NCI-H345 treated with DMSO at 0.1 percent for 48 hours (cell line): ENCODE data around the gene PDRG1.
"Not testable (repeated sequence)": the region's sequence is repeated elsewhere in the genome, so short reads cannot be mapped to it uniquely, and the experiment has no call there.

ENCODE experiments used
- DNase-seq: peaks from one replicate; lab custom pipeline; 2025; ENCODE audit not compliant: unreplicated experiment; lab: John Stamatoyannopoulos, UW

PDRG1 gene

GRCh38 chr20:31929631-31930030 is 22.2 kb downstream of the PDRG1 start:
- not testable (repeated sequence) for DNase-seq

DNA sequence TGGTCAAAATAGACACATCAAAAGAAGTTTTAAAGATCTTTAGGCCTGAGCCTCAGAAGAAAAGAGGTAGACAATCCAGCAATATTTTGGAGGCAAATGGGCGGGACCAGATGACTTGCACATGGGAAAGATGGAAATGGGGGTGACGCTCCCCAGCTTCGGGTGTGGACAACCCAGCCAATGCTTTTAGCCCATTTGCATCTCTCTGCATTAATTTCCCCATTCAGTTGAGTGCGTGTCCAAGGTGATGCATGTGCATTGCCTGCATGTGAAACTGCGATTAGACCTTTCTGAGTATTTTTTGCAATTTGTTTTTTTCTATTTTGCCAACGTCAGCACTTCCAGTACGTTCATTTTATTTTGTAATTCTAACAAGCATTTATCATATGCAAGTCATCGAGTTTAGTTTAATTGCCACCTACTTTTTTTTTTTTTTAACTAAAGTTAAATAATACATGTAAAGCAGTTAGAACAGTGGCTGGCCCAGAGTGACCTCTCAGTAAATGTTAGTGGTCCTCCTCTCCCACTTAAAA is 24.2 kb downstream of the PDRG1 start:
- DNase-seq = no peak

GRCh38 chr20:31926493-31926892 is 25.4 kb downstream of the PDRG1 start:
- DNase-seq = no peak

GRCh38 chr20:31925631-31926030 is 26.2 kb downstream of the PDRG1 start:
- DNase-seq = no peak

GRCh38 chr20:31924561-31924960 is 27.3 kb downstream of the PDRG1 start:
- DNase-seq = no peak

- no peak for DNase-seq
These were observed 28.2 kb downstream of the PDRG1 start for GRCh38 chr20:31923388-31924331.

- no peak for DNase-seq
These were observed 29.3 kb downstream of the PDRG1 start for GRCh38 chr20:31922588-31922987.

- DNase-seq = no peak
These were observed 29.7 kb downstream of the PDRG1 start for GRCh38 chr20:31922181-31922580.

GRCh38 chr20:31921480-31921879 is 30.4 kb downstream of the PDRG1 start:
- not testable (repeated sequence) for DNase-seq

DNA sequence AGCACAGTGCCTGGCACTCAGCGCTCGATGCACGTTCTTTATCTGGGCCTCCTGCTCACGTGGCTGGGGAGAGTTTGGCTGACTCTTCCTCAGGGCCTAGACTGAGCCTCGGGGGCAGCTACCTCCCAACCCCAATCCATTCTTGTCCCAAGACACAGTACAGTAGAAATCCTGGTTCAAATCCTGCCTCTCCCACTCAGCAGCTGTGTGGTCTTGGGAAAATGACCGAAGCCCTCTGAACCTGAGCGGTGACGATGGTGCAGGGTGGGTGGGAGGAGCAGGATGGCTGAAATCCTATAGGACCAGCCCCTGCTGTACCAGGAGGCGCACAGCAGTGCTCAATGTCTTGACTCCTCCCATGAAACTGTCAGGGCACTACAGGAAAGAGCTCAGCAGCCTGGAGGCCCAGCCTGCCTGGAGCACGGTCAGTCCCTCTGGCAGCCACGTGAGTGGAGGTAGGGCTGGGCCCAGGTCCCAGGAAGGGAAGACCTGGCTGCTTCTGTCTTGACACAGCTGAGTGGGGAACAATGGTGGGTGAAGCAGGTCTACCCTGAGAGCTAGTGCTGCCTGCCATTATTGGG is 31.5 kb downstream of the PDRG1 start:
- DNase-seq = no peak

DNA sequence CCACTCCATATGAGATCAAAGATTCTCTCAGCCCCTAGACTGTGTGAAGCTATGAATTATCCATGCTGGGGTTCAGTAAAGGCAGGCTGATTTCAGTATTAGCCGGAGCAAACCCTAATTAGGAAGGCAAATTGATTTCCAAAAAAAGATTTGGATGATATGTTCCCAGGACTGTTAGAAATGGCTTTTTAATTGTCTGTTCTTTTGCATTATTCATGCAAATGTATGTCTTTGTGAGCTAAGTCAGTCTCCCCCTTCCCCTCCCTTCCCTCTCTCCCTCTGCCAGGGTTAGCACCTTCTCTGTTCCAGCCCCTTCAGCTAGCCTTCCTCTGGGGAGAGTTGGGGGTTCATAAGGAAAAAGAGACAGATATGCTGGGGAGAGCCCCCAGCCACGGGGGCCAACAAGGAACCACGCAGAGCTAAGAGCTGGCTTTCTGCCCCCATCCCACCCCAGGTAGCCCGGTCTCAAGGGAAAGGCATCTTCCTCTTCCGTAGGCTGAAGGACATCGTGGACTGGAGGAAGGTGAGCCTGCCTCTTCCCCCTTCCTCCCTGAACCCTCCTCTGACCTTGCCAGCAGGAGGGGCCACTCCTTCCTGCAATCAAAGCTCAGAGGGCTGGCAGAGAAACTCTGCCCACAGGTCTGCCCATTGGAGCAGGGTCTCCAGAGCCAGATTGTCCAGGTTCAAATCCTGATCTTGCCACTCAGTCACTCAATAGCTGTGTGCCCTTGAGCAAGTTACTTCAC is 32.3 kb downstream of the PDRG1 start:
- no peak for DNase-seq

DNA sequence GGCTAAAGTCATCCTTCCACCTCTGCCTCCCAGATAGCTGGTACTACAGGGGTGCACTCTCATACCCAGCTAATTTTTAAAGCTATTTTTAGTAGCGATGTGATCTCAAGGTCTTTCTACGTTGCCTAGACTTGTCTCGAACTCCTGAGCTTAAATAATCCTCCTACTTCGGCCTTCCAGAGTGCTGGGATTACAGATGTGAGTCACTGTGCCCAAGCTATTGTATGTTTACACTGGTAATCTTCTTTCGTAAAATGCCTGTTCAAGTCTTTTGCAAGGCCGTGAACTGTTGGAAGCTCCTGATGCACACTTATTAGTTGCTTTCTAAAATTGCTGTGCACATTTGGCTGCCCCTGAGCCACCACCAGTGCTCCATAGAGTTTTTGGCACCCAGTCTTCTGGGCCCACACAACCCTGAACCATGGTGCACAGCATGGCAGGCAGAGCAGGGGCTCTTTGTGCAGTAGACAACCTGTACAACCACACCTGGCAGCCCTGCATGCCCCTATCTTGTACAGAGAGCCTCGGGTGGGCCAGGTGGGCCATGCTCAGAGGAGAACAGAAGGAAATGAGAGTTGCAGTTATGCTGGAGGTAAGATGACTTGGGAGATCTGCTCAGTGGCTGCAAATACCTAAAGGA is 33.3 kb downstream of the PDRG1 start:
- DNase-seq = no peak

DNA sequence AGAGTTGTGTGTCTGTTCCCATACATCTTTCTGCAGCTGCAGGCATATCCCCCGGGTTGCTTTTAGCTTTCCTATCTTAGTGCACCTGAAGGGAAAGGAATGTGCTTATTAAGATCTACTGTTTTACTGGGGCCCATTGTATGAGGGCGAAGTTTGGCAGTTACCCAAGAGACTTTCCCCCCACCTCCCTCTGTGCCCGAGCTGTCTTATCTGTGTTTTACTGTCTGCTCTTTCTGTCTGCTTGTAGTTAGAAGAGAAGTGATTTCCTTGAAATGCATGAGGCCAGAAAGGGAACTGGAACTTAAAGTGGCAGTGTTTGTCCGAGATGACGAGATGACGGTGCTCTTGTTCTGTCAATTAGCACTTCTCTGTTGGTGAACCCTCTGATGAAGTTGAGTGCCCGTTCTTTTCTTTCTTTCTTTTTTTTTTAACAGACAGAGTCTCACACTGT is 33.9 kb downstream of the PDRG1 start:
- not testable (repeated sequence) for DNase-seq

GRCh38 chr20:31916708-31917107 is 35.1 kb downstream of the PDRG1 start:
- no peak for DNase-seq

- no peak for DNase-seq
These were observed 36.2 kb downstream of the PDRG1 start for GRCh38 chr20:31915491-31916280.

DNA sequence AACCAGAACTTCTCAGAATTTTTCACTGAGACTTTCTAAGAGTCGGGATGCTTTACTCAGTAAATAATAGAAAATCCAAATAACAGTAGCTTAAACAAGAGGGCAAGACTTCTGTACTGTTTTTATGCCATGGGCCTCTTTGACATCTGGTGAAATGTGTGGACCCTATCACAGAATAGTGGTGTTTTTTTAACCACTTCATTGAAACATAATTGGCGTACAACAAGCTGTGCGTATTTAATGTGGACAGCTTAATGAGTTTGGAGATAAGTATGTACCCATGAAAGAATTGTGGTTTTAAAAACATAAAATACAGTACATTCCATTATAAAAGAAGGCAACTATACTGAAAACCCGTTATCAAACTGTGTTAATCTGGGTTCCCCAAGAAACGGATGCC is 37.7 kb downstream of the PDRG1 start:
- DNase-seq = no peak

- DNase-seq = no peak
These were observed 38.3 kb downstream of the PDRG1 start for GRCh38 chr20:31913431-31914157.

- no peak for DNase-seq
These were observed 41.6 kb downstream of the PDRG1 start for GRCh38 chr20:31910071-31910803.
